Calu3 (cell line): ENCODE measurements around the gene TSHZ3. TPM values are rescaled to one million over a fixed set of nuclear protein-coding genes. Genes with fewer than 3 reads are reported as not detected.

Experiments used
- BruUV-seq: library from RNA; stranded (reverse); fragments of 400-500 nt; replicated peaks from 2 replicates; lab custom pipeline; 2021; lab: Mats Ljungman, UMichigan
- CTCF ChIA-PET: fragments of 300-600 bp; sonication (Branson Sonifier 250); formaldehyde crosslinking; loops from one replicate; lab custom pipeline; 2022; ENCODE audit warnings: antibody characterized with exemption; lab: Charles Lee
- DNase-seq: peaks from one replicate; pipeline ENCODE4 v3.0.0; 2022
- H3K27ac Mint-ChIP-seq: one replicate; pipeline ENCODE4 v1.8.0; 2022; ENCODE audit warnings: mixed read lengths; ENCODE audit not compliant: unreplicated experiment
- H3K27me3 Mint-ChIP-seq: one replicate; pipeline ENCODE4 v1.8.0; 2022; ENCODE audit warnings: mixed read lengths; ENCODE audit not compliant: unreplicated experiment
- H3K36me3 Mint-ChIP-seq: one replicate; pipeline ENCODE4 v1.8.0; 2022; ENCODE audit warnings: mild to moderate bottlenecking, moderate library complexity, mixed read lengths; ENCODE audit not compliant: insufficient read depth, unreplicated experiment
- H3K4me1 Mint-ChIP-seq: one replicate; pipeline ENCODE4 v1.8.0; 2022; ENCODE audit warnings: mild to moderate bottlenecking, low read depth, mixed read lengths; ENCODE audit not compliant: unreplicated experiment
- H3K4me3 Mint-ChIP-seq: one replicate; pipeline ENCODE4 v1.8.0; 2022; ENCODE audit warnings: mild to moderate bottlenecking, low read depth, moderate library complexity, mixed read lengths; ENCODE audit not compliant: unreplicated experiment
- H3K9me3 Mint-ChIP-seq: one replicate; pipeline ENCODE4 v1.8.0; 2022; ENCODE audit warnings: low read depth, mixed read lengths; ENCODE audit not compliant: unreplicated experiment
- intact Hi-C: fragments of 100-400 bp; cut with micrococcal nuclease; formaldehyde crosslinking; loops from one replicate; pipeline ENCODE4 v1.10.0; 2022; ENCODE audit not compliant: unreplicated experiment
- total RNA-seq: library from RNA; stranded (reverse); gene quantifications from 2 replicates; pipeline ENCODE4 v1.2.3, GENCODE V29; 2022
- TF ChIP-seq, protein P1 (sequence below): fragments of 200-600 bp; IDR thresholded peaks from one replicate; pipeline ENCODE4 v1.8.0; 2022; ENCODE audit warnings: antibody characterized with exemption; ENCODE audit not compliant: unreplicated experiment

The TSHZ3 gene
- total RNA-seq, 1 experiment from 2014 or later = not detected

DNA sequence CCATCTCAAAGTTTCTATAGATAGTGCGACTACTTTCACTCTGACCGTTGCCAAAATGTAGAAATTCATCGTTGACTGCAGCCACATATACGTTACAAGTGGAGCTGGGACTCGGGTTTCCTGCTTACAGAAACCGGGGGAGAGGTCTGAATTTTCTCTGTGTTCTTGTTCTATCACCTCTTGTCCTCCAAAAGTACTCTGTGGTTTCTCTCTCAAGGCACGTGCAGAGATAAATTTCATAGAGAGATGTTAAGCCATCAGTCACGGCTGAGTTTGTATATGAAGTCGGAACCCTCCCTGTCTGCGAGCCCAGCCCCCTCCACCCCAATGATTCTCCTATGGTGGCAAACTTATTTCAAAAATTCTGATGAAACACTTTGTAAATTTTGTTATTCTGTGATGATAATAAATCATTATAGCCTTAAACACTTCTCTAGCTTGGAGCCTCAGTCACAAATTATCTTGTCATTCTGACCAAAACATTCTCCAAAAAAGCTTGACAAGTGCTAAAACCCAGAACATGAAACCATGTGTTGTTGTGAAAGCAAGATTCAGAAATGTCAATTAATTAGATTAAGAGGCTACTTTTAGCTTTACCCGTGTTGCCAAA is 87.5 kb downstream of the TSHZ3 start:
- BruUV-seq = no TSS peak

DNA sequence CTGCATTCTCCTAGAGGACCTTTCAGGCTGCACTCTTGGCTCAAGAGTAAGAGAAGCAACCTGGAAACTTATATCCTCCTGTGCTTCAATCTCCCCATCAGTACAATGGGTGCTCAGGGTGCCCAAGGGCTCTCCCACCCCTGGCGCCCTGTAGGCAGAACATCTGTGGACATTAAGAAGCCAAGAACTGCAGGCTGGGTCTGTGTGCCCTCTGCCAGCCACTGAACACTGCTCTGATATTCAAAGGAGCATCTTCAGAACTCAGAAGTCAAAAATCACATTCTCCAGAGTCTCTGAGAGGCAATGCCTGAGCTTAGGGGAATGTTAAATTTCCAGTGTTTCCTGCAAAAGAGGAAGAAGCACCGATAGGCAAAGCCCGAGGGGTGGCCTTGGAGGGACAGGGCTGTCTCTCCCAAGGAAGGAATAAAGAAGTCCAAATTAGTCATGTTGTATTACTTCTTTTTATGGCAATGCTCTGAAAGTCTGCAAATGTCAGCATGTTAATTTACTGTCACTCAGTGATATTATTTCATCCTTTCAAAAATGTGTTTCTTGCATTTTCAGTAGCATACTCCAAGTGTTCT is 88.1 kb downstream of the TSHZ3 start:
- no peaks in the 10 kb centered on the region for H3K27me3 Mint-ChIP-seq
- CTCF ChIA-PET = no interaction called here
- H3K27ac Mint-ChIP-seq = no peak overlapping the region

More for the DNA sequence above, 87.5 kb downstream of the TSHZ3 start:
- Mint-ChIP-seq H3K27ac (no peak overlapping the region), H3K36me3 (no peaks in the 10 kb centered on the region), H3K27me3 (no peaks in the 10 kb centered on the region), H3K4me3 (no peak overlapping the region), H3K9me3 (peaks cover 4% of the 10 kb centered on the region), H3K4me1 (no peaks in the 10 kb centered on the region)
- TF ChIP-seq, protein P1, sequence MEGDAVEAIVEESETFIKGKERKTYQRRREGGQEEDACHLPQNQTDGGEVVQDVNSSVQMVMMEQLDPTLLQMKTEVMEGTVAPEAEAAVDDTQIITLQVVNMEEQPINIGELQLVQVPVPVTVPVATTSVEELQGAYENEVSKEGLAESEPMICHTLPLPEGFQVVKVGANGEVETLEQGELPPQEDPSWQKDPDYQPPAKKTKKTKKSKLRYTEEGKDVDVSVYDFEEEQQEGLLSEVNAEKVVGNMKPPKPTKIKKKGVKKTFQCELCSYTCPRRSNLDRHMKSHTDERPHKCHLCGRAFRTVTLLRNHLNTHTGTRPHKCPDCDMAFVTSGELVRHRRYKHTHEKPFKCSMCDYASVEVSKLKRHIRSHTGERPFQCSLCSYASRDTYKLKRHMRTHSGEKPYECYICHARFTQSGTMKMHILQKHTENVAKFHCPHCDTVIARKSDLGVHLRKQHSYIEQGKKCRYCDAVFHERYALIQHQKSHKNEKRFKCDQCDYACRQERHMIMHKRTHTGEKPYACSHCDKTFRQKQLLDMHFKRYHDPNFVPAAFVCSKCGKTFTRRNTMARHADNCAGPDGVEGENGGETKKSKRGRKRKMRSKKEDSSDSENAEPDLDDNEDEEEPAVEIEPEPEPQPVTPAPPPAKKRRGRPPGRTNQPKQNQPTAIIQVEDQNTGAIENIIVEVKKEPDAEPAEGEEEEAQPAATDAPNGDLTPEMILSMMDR = no peak
- intact Hi-C loops = no loop called here
- DNase-seq = no peak
- CTCF ChIA-PET = no interaction called here

DNA sequence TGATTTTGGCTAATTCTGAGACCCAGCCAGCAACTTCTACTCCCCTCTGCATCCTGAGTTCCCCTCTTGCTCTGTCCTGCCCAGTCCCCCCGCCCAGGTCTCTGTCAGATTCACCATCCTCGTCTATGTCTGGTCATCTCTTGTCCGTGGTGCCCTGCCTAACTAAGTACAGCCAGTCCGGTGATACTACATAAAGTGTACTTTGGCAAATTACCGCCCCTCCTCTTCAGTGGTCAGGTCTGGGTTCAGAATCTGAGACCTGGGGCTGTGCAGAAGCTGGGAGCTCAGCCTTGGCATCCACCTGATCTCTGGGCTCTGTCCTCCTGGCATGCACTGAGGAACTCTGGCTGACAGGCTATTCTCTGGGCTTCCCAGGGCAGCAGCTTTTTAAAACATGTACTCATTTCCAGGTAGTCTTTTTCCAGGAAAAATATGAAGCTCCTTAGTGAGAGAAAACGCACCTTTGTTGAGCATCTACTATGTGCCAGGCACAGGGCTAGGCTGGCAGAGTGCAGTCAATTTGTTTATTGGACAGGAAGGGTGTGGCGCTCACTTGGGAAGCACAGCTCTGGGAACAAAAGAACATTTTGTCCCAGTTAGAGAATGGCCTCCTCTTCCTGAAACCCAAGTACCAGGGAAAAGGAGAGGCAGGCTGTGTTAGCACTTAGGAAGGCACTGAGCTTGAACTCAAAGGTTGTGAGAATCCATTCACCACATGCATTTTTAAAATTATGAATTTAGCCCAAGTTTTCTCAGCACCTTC is 88.9 kb downstream of the TSHZ3 start:
- Mint-ChIP-seq H3K27me3 (no peaks in the 10 kb centered on the region), H3K4me3 (no peak overlapping the region), H3K4me1 (no peaks in the 10 kb centered on the region), H3K9me3 (peaks cover 4% of the 10 kb centered on the region), H3K36me3 (no peaks in the 10 kb centered on the region), H3K27ac (no peak overlapping the region)
- BruUV-seq = no TSS peak
- no peak for DNase-seq
- TF ChIP-seq, protein P1 = no peak
- intact Hi-C loops = no loop called here
- CTCF ChIA-PET = no interaction called here

More for the DNA sequence above, 88.1 kb downstream of the TSHZ3 start:
- TF ChIP-seq, protein P1 = no peak
- no peak for DNase-seq
- H3K4me3 Mint-ChIP-seq = no peak overlapping the region
- intact Hi-C loops = no loop called here
- no peaks in the 10 kb centered on the region for H3K36me3 Mint-ChIP-seq
- no peaks in the 10 kb centered on the region for H3K4me1 Mint-ChIP-seq
- peaks cover 4% of the 10 kb centered on the region for H3K9me3 Mint-ChIP-seq
- BruUV-seq = no TSS peak

DNA sequence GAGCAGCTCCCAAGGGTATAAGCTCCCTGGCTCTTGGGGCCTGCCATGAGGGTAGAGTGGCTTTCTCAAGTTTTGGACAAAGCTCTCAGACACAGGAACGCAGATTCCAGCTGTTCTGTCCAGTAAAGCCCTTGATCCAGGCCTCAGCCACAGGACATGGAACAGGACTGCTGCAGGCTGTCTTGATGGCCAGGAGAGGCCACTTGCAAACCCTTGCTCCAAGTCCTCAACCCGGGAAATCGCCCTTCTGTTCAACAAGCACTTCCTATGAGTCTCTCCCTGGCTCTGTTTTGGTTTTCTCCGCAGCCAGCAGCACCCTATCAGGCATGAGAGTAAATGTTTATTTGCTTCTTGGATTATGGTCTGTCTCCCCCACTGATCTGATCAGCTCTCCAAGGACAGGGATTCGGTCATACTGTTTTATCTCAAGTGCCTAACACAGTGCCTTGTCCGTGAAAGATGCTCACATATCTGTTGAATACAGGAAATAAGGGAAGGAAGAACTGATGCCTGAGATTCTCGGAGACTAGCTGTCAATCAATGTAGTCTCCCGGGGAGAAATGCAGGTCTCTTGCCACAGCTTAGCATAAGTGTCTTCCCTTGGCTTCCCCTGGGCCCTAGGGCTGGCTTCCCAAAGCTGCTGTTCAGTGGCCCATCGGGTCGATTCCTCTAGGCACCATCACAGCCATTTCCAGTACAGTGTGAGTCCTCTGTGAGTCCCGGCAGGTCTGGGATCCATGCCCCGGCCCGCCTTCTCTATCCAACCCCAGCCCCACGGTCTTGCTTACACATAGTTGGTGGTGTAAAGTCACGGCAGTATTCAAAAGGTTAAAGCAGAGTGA is 90.8 kb downstream of the TSHZ3 start:
- Mint-ChIP-seq H3K4me1 (no peaks in the 10 kb centered on the region), H3K9me3 (peaks cover 4% of the 10 kb centered on the region), H3K4me3 (no peak overlapping the region), H3K36me3 (no peaks in the 10 kb centered on the region), H3K27ac (no peak overlapping the region), H3K27me3 (no peaks in the 10 kb centered on the region)
- CTCF ChIA-PET = no interaction called here
- intact Hi-C loops = no loop called here
- BruUV-seq = no TSS peak
- DNase-seq = no peak
- TF ChIP-seq, protein P1 = no peak
